Stomach (tissue), 9 donors: ENCODE measurements around the gene CDKN2B. TPM values are rescaled to one million over a fixed set of nuclear protein-coding genes. Genes with fewer than 3 reads are reported as not detected.

Source experiments
- DNase-seq, 2 donors: peaks; one replicate each; pipeline versions ENCODE4 v3.0.0 to v3.0.0-alpha.2; 2013 to 2019
- H3K27ac ChIP-seq, 5 donors: fragments of 200-600 bp in 4 of 5; sonication (generic) in 4 of 5; one replicate each; pipeline ENCODE4 v1.5.1; 2013 to 2019; ENCODE audit warnings: mild to moderate bottlenecking in 1 of 5, moderate library complexity in 1 of 5
- H3K27me3 ChIP-seq, 3 donors: fragments of 200-600 bp; sonication (generic); one replicate each; pipeline ENCODE4 v1.5.1; 2017 to 2019; ENCODE audit warnings: mixed run types in 1 of 3
- H3K36me3 ChIP-seq, 4 donors: fragments of 200-600 bp; sonication (generic); 1 replicate in 3 of 4; 2 replicates in 1 of 4; pipeline ENCODE4 v1.5.1; 2016 to 2019
- H3K4me1 ChIP-seq, 4 donors: fragments of 200-600 bp; sonication (generic); one replicate each; pipeline ENCODE4 v1.5.1; 2016 to 2019
- H3K4me3 ChIP-seq, 4 donors: fragments of 200-600 bp; sonication (generic) in 3 of 4; one replicate each; pipeline ENCODE4 v1.5.1; 2016 to 2019; ENCODE audit warnings: mild to moderate bottlenecking in 1 of 4
- H3K9me3 ChIP-seq, 4 donors: fragments of 200-600 bp; sonication (generic); one replicate each; pipeline ENCODE4 v1.5.1; 2016 to 2019
- CTCF ChIP-seq, 7 experiments: fragments of 450-650 bp in 4 of 7; fragments of 200-600 bp in 3 of 7; sonication (generic) in 3 of 7; IDR thresholded peaks; one replicate each; pipeline ENCODE4 v1.5.1; 2016 to 2019; ENCODE audit warnings: antibody characterized with exemption in 7 of 7, control low read depth in 2 of 7, mild to moderate bottlenecking in 1 of 7
- EP300 ChIP-seq: sonication (generic); formaldehyde crosslinking; IDR thresholded peaks from one replicate; pipeline ENCODE4 v1.6.1; 2017; ENCODE audit warnings: antibody characterized with exemption
- POLR2A ChIP-seq, 4 donors: fragments of 450-650 bp; IDR thresholded peaks; one replicate each; pipeline ENCODE4 v1.6.1; 2016; ENCODE audit warnings: antibody characterized with exemption in 4 of 4, control low read depth in 2 of 4, mild to moderate bottlenecking in 1 of 4, moderate library complexity in 1 of 4
- POLR2AphosphoS5 ChIP-seq, 3 donors: sonication (generic); formaldehyde crosslinking; IDR thresholded peaks; one replicate each; pipeline ENCODE4 v1.6.1; 2016; ENCODE audit warnings: antibody characterized with exemption in 3 of 3
- WGBS, 5 donors: extraction: QIAGEN DNeasy Blood & Tissue Kit in 3 of 5; methylation state at CpG; one replicate each; pipeline versions ENCODE4 v1.1.5 to v1.1.7; 2013 to 2018; 5-methylcytosine and 5-hydroxymethylcytosine counted together
- intact Hi-C: fragments of 100-400 bp; cut with DNase I; formaldehyde crosslinking; loops from one replicate; pipeline ENCODE4 v1.15.1; 2023; ENCODE audit warnings: low total_unique reads
- polyA plus RNA-seq, 3 donors: library from polyadenylated mRNA; stranded (reverse); fragments of 200-250 nt; gene quantifications; one replicate each; pipeline ENCODE4 v1.2.3, GENCODE V29; 2013
- total RNA-seq, 5 donors: library from RNA; depleted of rRNA; stranded (reverse); fragments of >200 nt; gene quantifications; one replicate each; pipeline versions ENCODE4 v1.1.0 to v1.2.3, GENCODE V29; 2014 to 2016
- donor health status: healthy with polysubstance abuse.
- donor health status: Bipolar disorder and iron deficiency.
- donor health status: healthy.

The CDKN2B gene
- total and polyA plus RNA-seq, 8 donors: 0.58 to 152 (median 4.7) TPM; not detected in 1

DNA sequence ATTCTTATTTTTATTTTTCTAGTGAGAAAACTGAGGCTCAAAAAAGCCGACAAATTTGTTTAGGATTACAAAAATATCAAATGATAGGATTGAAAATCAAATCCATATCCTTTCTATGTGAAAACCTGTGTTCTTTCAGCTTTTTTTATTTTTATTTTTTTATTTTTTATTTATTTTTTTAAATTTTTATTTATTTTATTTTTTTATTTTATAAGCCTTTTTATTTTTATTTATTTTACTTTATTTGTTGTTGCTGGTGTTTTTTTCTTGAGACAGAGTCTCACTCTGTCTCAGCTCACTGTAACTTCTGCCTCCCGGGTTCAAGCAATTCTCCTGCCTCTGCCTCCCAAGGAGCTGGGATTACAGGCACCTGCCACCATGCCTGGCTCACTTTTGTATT, 45.4 kb upstream of the CDKN2B start:
- H3K27me3 ChIP-seq: no peaks in the 10 kb centered on the region
- H3K9me3 ChIP-seq: no peaks in the 10 kb centered on the region
- H3K4me3 ChIP-seq: no peak overlapping the region
- TF ChIP-seq CTCF (IDR thresholded peaks at IDR 0.05): no peak
- TF ChIP-seq POLR2AphosphoS5 (IDR thresholded peaks at IDR 0.05): no peak
- no peak for TF ChIP-seq POLR2A (IDR thresholded peaks at IDR 0.05)
- TF ChIP-seq EP300: no peak
- H3K36me3 ChIP-seq: no peaks in the 10 kb centered on the region
- no peaks in the 10 kb centered on the region for H3K4me1 ChIP-seq
- 90 to 99% (median 96%) methylated on average over 2 of the region's 2 CpGs for WGBS, 5 donors
- DNase-seq: no peak
- H3K27ac ChIP-seq: no peak overlapping the region
- intact Hi-C loops: no loop called here

- Histone ChIP-seq H3K9me3 (no peaks in the 10 kb centered on the region), H3K4me1 (no peaks in the 10 kb centered on the region), H3K27me3 (no peaks in the 10 kb centered on the region), H3K4me3 (no peak overlapping the region), H3K27ac (no peak overlapping the region), H3K36me3 (no peaks in the 10 kb centered on the region)
- intact Hi-C loops: no loop called here
- no peak for DNase-seq
- WGBS, 5 donors: 91 to 99% (median 96%) methylated on average over 3 of the region's 3 CpGs
- no peak for TF ChIP-seq POLR2AphosphoS5 (IDR thresholded peaks at IDR 0.05)
- no peak for TF ChIP-seq EP300
- no peak for TF ChIP-seq POLR2A (IDR thresholded peaks at IDR 0.05)
- no peak for TF ChIP-seq CTCF (IDR thresholded peaks at IDR 0.05)
These were observed 45.0 kb upstream of the CDKN2B start for GRCh38 chr9:22054076-22054475.

DNA sequence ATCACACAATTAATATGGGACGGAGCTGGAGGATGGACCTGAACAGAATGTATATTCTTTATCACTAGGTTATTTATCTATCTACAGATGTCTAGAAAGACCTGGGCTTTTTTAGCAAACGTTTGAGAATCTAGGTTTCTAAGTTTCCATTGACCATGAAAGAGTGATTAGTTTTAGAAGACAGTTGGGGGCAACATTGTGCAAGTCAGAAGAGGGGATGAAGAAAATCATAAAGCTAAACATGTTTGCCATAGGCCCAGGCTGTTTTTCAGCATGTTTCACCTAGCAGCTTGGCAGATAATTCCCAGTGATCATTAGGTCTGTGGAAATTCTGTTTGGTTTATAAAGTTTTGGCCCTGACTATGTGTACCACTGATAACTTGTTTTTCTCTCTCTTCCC, 44.1 kb upstream of the CDKN2B start:
- TF ChIP-seq EP300 (no peak), CTCF (IDR thresholded peaks at IDR 0.05) (no peak), POLR2AphosphoS5 (IDR thresholded peaks at IDR 0.05) (no peak), POLR2A (IDR thresholded peaks at IDR 0.05) (no peak)
- Histone ChIP-seq H3K36me3 (no peaks in the 10 kb centered on the region), H3K27me3 (no peaks in the 10 kb centered on the region), H3K4me3 (no peak overlapping the region), H3K27ac (no peak overlapping the region), H3K4me1 (no peaks in the 10 kb centered on the region), H3K9me3 (no peaks in the 10 kb centered on the region)
- no peak for DNase-seq
- 40 to 56% (median 51%) methylated on average over 2 of the region's 2 CpGs for WGBS, 5 donors
- intact Hi-C loops: no loop called here

GRCh38 chr9:22052376-22052945, 43.4 kb upstream of the CDKN2B start:
- H3K27me3 ChIP-seq: no peaks in the 10 kb centered on the region
- no peak overlapping the region for H3K4me3 ChIP-seq
- no peak for TF ChIP-seq EP300
- TF ChIP-seq CTCF (IDR thresholded peaks at IDR 0.05): no peak
- no peak for TF ChIP-seq POLR2A (IDR thresholded peaks at IDR 0.05)
- no peak for TF ChIP-seq POLR2AphosphoS5 (IDR thresholded peaks at IDR 0.05)
- DNase-seq: no peak
- no peaks in the 10 kb centered on the region for H3K36me3 ChIP-seq
- 34 to 45% (median 36%) methylated on average over 4 of the region's 4 CpGs for WGBS, 5 donors
- intact Hi-C loops: no loop called here
- H3K9me3 ChIP-seq: no peaks in the 10 kb centered on the region
- no peak overlapping the region for H3K27ac ChIP-seq
- no peaks in the 10 kb centered on the region for H3K4me1 ChIP-seq
